ENCODE data around the gene KCTD19.

DNA sequence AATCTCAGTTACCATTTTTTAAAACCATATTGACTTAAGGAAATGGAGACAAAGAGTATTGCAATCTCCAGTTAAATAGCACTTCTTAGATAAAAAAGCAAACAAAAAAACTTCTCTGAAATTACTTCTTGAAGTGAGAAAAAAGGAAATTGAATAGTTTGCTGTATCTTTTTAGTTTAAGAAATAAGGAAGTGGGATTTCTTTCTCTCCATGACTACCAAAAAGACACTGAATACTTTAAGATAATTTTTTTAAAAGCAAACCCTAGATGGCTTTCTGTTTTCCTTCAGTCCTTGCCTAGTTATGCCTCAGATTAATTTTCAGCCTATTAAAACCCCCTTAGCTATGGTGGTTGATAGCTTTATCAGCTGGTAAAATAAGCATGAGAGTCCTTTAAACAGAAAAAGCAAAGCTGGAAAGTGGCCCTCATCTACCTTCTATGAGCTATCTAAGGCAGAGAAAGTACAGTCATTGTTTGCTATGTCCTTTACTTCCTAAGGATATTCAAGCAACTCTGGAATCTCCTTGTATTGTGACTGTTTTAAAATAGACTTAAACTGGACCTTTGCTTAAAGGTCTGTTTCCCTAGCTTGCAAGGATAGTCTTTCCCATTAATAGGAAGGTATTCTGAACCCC is 38.2 kb upstream of the KCTD19 start:
- TF ChIP-seq, protein P1, sequence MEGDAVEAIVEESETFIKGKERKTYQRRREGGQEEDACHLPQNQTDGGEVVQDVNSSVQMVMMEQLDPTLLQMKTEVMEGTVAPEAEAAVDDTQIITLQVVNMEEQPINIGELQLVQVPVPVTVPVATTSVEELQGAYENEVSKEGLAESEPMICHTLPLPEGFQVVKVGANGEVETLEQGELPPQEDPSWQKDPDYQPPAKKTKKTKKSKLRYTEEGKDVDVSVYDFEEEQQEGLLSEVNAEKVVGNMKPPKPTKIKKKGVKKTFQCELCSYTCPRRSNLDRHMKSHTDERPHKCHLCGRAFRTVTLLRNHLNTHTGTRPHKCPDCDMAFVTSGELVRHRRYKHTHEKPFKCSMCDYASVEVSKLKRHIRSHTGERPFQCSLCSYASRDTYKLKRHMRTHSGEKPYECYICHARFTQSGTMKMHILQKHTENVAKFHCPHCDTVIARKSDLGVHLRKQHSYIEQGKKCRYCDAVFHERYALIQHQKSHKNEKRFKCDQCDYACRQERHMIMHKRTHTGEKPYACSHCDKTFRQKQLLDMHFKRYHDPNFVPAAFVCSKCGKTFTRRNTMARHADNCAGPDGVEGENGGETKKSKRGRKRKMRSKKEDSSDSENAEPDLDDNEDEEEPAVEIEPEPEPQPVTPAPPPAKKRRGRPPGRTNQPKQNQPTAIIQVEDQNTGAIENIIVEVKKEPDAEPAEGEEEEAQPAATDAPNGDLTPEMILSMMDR (IDR thresholded peaks at IDR 0.05; ENCODE audit: low read depth, low read length) = no peak
- no peak for TF ChIP-seq EZH2phosphoT487 (IDR thresholded peaks at IDR 0.05; ENCODE audit: low read depth)
